PC-3 (cell line): ENCODE data around the gene RANGAP1.

ENCODE experiments used
- CTCF ChIP-seq: fragments of 300-600 bp; sonication (generic); conservative IDR thresholded peaks from 2 replicates; pipeline ENCODE4 v1.5.1; 2017; ENCODE audit warnings: antibody characterized with exemption, low read depth, mild to moderate bottlenecking, low read length
- EZH2 ChIP-seq: fragments of 300-600 bp; sonication (generic); IDR thresholded peaks from one replicate; pipeline ENCODE4 v1.6.1; 2017; ENCODE audit warnings: antibody characterized with exemption, mild to moderate bottlenecking, low read length; ENCODE audit not compliant: unreplicated experiment

- TF ChIP-seq CTCF (no peak), EZH2 (no peak)
Observed at GRCh38 chr22:41248314-41248713, 37.7 kb downstream of the RANGAP1 start.
